GM12878 (cell line): ENCODE measurements around the gene SASH1. TPM values are rescaled to one million over a fixed set of nuclear protein-coding genes. Genes with fewer than 3 reads are reported as not detected.

Experiments
- ATAC-seq: fragments of 200-7000 bp; cut with Tn5 transposase; 3 replicates; pipeline ENCODE4 v1.9.1; 2020; ENCODE audit warnings: mild to moderate bottlenecking, moderate library complexity
- BruUV-seq: library from RNA; stranded (reverse); fragments of 400-500 nt; replicated peaks from 2 replicates; lab custom pipeline; 2021; lab: Mats Ljungman, UMichigan
- CTCF ChIA-PET: fragments of 300-600 bp; sonication (Branson Sonifier 250); formaldehyde crosslinking; extraction: SDS; loops from one replicate; lab custom pipeline; 2021; ENCODE audit warnings: inconsistent platforms; lab: Yijun Ruan, JAX
- POLR2A ChIA-PET: fragments of 350-600 bp; formaldehyde crosslinking; extraction: SDS; loops from one replicate; lab custom pipeline; 2021; ENCODE audit warnings: inconsistent platforms; lab: Charles Lee
- RAD21 ChIA-PET: fragments of 300-600 bp; sonication (Branson Sonifier 250); formaldehyde crosslinking; loops from one replicate; lab custom pipeline; 2023; ENCODE audit warnings: antibody characterized with exemption; ENCODE audit not compliant: unreplicated experiment; lab: Charles Lee
- SMC1A ChIA-PET: fragments of 300-600 bp; sonication (Branson Sonifier 250); formaldehyde crosslinking; loops from one replicate; lab custom pipeline; 2023; ENCODE audit not compliant: unreplicated experiment, uncharacterized antibody; lab: Charles Lee
- DNase-seq: peaks from one replicate; pipeline ENCODE4 v3.0.0-alpha.2; 2011; ENCODE audit warnings: low read depth, low spot score
- FAIRE-seq: peaks from 3 replicates; lab custom pipeline; 2011; peaks lifted over from hg19 to GRCh38; lab: Jason Lieb, UNC
- H2AFZ ChIP-seq: 2 replicates; pipeline ENCODE4 v1.6.0; 2011; ENCODE audit warnings: low read depth, low read length, control low read depth; ENCODE audit not compliant: control insufficient read depth
- H3K27ac ChIP-seq: 2 replicates; pipeline ENCODE4 v1.5.1; 2011; ENCODE audit warnings: control low read depth; ENCODE audit not compliant: control insufficient read depth, insufficient read depth
- H3K27me3 ChIP-seq, 2 experiments: replicated peaks in 1 of 2; 2 replicates each; pipeline versions ENCODE4 v1.6.0 to v1.6.1; 2011; ENCODE audit warnings: low read length in 1 of 2; ENCODE audit not compliant: control insufficient read depth in 2 of 2, insufficient read depth in 2 of 2
- H3K36me3 ChIP-seq, 2 experiments: 2 replicates each; pipeline ENCODE4 v1.5.1; 2011; ENCODE audit warnings: low read length in 1 of 2; ENCODE audit not compliant: control insufficient read depth in 2 of 2, insufficient read depth in 2 of 2
- H3K4me1 ChIP-seq: 2 replicates; pipeline ENCODE4 v1.6.1; 2011; ENCODE audit warnings: mild to moderate bottlenecking, low read length, moderate library complexity, mixed read lengths; ENCODE audit not compliant: control insufficient read depth, insufficient read depth
- H3K4me2 ChIP-seq: 2 replicates; pipeline ENCODE4 v1.6.0; 2011; ENCODE audit warnings: control low read depth; ENCODE audit not compliant: control insufficient read depth, insufficient read depth
- H3K4me3 ChIP-seq: fragments of 200-600 bp; sonication (generic); 2 replicates; pipeline ENCODE4 v1.5.1; 2016
- H3K79me2 ChIP-seq: 2 replicates; pipeline ENCODE4 v1.6.0; 2011; ENCODE audit warnings: low read length; ENCODE audit not compliant: control insufficient read depth, insufficient read depth
- H3K9ac ChIP-seq: 2 replicates; pipeline ENCODE4 v1.8.0; 2011; ENCODE audit warnings: low read length, control low read depth, mixed read lengths; ENCODE audit not compliant: control insufficient read depth, insufficient read depth
- H3K9me3 ChIP-seq: replicated peaks from 3 replicates; pipeline ENCODE4 v1.5.1; 2011; ENCODE audit warnings: mild to moderate bottlenecking, low read length; ENCODE audit not compliant: control insufficient read depth, insufficient read depth
- H4K20me1 ChIP-seq: 2 replicates; pipeline ENCODE4 v1.6.0; 2011; ENCODE audit not compliant: control insufficient read depth, insufficient read depth
- CREB1 ChIP-seq: IDR thresholded peaks from 2 replicates; pipeline ENCODE4 v1.6.1; 2012; ENCODE audit warnings: low read depth, mild to moderate bottlenecking, inconsistent platforms
- NRF1 ChIP-seq: conservative IDR thresholded peaks from 2 replicates; pipeline ENCODE4 v1.6.1; 2011; ENCODE audit warnings: mild to moderate bottlenecking, low read depth, low read length, improper control_type of control experiment
- PML ChIP-seq: IDR thresholded peaks from 2 replicates; pipeline ENCODE4 v1.6.1; 2012; ENCODE audit warnings: low read length, inconsistent platforms
- WGBS: methylation state at CpG from one replicate; pipeline ENCODE4 v1.1.6; 2016; ENCODE audit warnings: low lambda C conversion rate; ENCODE audit not compliant: insufficient replicate concordance, insufficient coverage; ENCODE audit errors: missing lambda C conversion rate; 5-methylcytosine and 5-hydroxymethylcytosine counted together
- in situ Hi-C: fragments of 300-500 bp; cut with MboI; formaldehyde crosslinking; loops from 9 replicates; pipeline ENCODE4 v1.14.3; 2018; ENCODE audit warnings: mixed read lengths
- intact Hi-C: fragments of 100-400 bp; cut with micrococcal nuclease; formaldehyde crosslinking; loops from one replicate; pipeline ENCODE4 v1.14.2; 2022; ENCODE audit not compliant: unreplicated experiment
- polyA plus RNA-seq, 11 experiments: library from polyadenylated mRNA; depleted of rRNA in 4 of 11; unstranded in 6 of 11; stranded (reverse) in 5 of 11; fragments of >200 nt; fragmentation: Nextera tagmentation in 4 of 11; fragmentation: Illumina TruSeq in 1 of 11; extraction: Ambion mirVana in 4 of 11; extraction: Trizol in 1 of 11; gene quantifications; 1 replicate in 1 of 11; 2 replicates in 10 of 11; pipeline versions ENCODE4 v1.2.1 to v1.2.3, GENCODE V29; 2011 to 2016; ENCODE audit warnings: inconsistent platforms in 2 of 11, missing spikeins in 2 of 11, low read depth in 1 of 11
- total RNA-seq, 4 experiments: library from RNA; depleted of rRNA in 3 of 4; stranded (reverse); fragments of >200 nt in 3 of 4; fragmentation: Illumina TruSeq in 1 of 4; extraction: Trizol in 1 of 4; gene quantifications; 2 replicates each; pipeline versions ENCODE4 v1.2.1 to v1.2.3, GENCODE V29; 2013 to 2021
- TF ChIP-seq, protein P1 (sequence below): fragments of 450-650 bp; IDR thresholded peaks from 2 replicates; pipeline ENCODE4 v1.6.1; 2016; ENCODE audit warnings: mild to moderate bottlenecking, moderate library complexity, borderline replicate concordance
- TF ChIP-seq, protein P2 (sequence below): fragments of 450-650 bp; IDR thresholded peaks from 2 replicates; pipeline ENCODE4 v1.6.1; 2017; ENCODE audit warnings: mild to moderate bottlenecking, moderate library complexity

SASH1 gene
- total and polyA plus RNA-seq, 10 of the 15 experiments (the other 5 are each of a cell fraction or from before 2014, with no cell fraction given) = 0.01 to 0.73 (median 0.14) TPM; not detected in 4

DNA sequence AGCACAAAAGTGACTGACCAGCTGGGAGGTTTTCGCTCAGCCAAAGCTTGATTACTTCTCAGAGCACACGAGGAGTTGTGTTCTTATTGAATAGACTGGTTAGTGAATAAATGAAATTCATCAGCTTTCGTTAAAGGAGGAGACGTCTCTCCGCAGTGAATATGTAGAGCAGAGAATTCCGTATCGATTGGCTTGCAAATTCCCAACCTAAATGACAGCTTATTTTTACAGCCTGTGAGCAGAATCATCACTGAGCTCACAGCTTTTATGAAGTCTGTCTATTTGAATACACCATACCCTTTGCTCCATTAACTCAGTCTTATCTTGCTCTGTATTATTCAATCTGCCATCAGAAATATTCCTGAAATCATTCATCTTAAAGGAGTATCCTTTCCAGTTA is 192.7 kb downstream of the SASH1 start:
- H2AFZ ChIP-seq = no peak overlapping the region
- whole genome bisulfite sequencing = 53% methylated on average over 7 of the region's 7 CpGs
- DNase-seq (no peak), ATAC-seq (no peak), FAIRE-seq (no peak)
- H3K27me3 ChIP-seq = no peaks in the 10 kb centered on the region; a peak in 2 of 4 replicates
- ChIA-PET RAD21 (no interaction called here), SMC1A (no interaction called here), POLR2A (no interaction called here), CTCF (interaction anchor here (1.0 to 2.2 kb wide), 2 partner anchors 11 to 25 kb away, joined by 3 to 4 read pairs; no protein-coding TSS in a partner anchor)
- H3K27ac ChIP-seq = no peak overlapping the region
- no peak for TF ChIP-seq PML
- TF ChIP-seq, protein P1, sequence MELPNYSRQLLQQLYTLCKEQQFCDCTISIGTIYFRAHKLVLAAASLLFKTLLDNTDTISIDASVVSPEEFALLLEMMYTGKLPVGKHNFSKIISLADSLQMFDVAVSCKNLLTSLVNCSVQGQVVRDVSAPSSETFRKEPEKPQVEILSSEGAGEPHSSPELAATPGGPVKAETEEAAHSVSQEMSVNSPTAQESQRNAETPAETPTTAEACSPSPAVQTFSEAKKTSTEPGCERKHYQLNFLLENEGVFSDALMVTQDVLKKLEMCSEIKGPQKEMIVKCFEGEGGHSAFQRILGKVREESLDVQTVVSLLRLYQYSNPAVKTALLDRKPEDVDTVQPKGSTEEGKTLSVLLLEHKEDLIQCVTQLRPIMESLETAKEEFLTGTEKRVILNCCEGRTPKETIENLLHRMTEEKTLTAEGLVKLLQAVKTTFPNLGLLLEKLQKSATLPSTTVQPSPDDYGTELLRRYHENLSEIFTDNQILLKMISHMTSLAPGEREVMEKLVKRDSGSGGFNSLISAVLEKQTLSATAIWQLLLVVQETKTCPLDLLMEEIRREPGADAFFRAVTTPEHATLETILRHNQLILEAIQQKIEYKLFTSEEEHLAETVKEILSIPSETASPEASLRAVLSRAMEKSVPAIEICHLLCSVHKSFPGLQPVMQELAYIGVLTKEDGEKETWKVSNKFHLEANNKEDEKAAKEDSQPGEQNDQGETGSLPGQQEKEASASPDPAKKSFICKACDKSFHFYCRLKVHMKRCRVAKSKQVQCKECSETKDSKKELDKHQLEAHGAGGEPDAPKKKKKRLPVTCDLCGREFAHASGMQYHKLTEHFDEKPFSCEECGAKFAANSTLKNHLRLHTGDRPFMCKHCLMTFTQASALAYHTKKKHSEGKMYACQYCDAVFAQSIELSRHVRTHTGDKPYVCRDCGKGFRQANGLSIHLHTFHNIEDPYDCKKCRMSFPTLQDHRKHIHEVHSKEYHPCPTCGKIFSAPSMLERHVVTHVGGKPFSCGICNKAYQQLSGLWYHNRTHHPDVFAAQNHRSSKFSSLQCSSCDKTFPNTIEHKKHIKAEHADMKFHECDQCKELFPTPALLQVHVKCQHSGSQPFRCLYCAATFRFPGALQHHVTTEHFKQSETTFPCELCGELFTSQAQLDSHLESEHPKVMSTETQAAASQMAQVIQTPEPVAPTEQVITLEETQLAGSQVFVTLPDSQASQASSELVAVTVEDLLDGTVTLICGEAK = no peak
- no peak for TF ChIP-seq NRF1
- TF ChIP-seq, protein P2, sequence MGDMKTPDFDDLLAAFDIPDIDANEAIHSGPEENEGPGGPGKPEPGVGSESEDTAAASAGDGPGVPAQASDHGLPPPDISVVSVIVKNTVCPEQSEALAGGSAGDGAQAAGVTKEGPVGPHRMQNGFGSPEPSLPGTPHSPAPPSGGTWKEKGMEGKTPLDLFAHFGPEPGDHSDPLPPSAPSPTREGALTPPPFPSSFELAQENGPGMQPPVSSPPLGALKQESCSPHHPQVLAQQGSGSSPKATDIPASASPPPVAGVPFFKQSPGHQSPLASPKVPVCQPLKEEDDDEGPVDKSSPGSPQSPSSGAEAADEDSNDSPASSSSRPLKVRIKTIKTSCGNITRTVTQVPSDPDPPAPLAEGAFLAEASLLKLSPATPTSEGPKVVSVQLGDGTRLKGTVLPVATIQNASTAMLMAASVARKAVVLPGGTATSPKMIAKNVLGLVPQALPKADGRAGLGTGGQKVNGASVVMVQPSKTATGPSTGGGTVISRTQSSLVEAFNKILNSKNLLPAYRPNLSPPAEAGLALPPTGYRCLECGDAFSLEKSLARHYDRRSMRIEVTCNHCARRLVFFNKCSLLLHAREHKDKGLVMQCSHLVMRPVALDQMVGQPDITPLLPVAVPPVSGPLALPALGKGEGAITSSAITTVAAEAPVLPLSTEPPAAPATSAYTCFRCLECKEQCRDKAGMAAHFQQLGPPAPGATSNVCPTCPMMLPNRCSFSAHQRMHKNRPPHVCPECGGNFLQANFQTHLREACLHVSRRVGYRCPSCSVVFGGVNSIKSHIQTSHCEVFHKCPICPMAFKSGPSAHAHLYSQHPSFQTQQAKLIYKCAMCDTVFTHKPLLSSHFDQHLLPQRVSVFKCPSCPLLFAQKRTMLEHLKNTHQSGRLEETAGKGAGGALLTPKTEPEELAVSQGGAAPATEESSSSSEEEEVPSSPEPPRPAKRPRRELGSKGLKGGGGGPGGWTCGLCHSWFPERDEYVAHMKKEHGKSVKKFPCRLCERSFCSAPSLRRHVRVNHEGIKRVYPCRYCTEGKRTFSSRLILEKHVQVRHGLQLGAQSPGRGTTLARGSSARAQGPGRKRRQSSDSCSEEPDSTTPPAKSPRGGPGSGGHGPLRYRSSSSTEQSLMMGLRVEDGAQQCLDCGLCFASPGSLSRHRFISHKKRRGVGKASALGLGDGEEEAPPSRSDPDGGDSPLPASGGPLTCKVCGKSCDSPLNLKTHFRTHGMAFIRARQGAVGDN = no peak
- TF ChIP-seq CREB1 = no peak
- intact Hi-C loops (no loop called here), in situ Hi-C loops (no loop called here)
- no peaks in the 10 kb centered on the region for H3K4me1 ChIP-seq
- no peaks in the 10 kb centered on the region for H4K20me1 ChIP-seq
- H3K9ac ChIP-seq = no peak overlapping the region
- no peak overlapping the region for H3K4me3 ChIP-seq
- H3K4me2 ChIP-seq = no peak overlapping the region
- no peaks in the 10 kb centered on the region for H3K36me3 ChIP-seq
- no peaks in the 10 kb centered on the region for H3K9me3 ChIP-seq
- BruUV-seq = no TSS peak
- H3K79me2 ChIP-seq = no peaks in the 10 kb centered on the region
